ENCODE results near the gene KRT77.

KRT77 gene

GRCh38 chr12:52662918-52663229, 40.5 kb downstream of the KRT77 start:
- no peak for DNase-seq
- Histone ChIP-seq H3K27me3 (peaks cover 14% of the 10 kb centered on the region), H3K36me3 (no peaks in the 10 kb centered on the region), H3K9me3 (no peaks in the 10 kb centered on the region), H3K4me3 (ENCODE audit: low read depth, low read length) (no peak overlapping the region), H3K4me1 (no peaks in the 10 kb centered on the region)
- TF ChIP-seq CTCF (IDR thresholded peaks at IDR 0.05; ENCODE audit: low read depth, low read length): no peak

GRCh38 chr12:52662093-52662917, 41.0 kb downstream of the KRT77 start:
- Histone ChIP-seq H3K27me3 (peaks cover 16% of the 10 kb centered on the region), H3K9me3 (no peaks in the 10 kb centered on the region), H3K4me1 (no peaks in the 10 kb centered on the region), H3K36me3 (no peaks in the 10 kb centered on the region), H3K4me3 (ENCODE audit: low read depth, low read length) (no peak overlapping the region)
- DNase-seq: no peak
- no peak for TF ChIP-seq CTCF (IDR thresholded peaks at IDR 0.05; ENCODE audit: low read depth, low read length)

GRCh38 chr12:52661668-52662067, 41.7 kb downstream of the KRT77 start:
- Histone ChIP-seq H3K9me3 (no peaks in the 10 kb centered on the region), H3K27me3 (peaks cover 18% of the 10 kb centered on the region), H3K4me1 (no peaks in the 10 kb centered on the region), H3K4me3 (ENCODE audit: low read depth, low read length) (no peak overlapping the region), H3K36me3 (no peaks in the 10 kb centered on the region)
- TF ChIP-seq CTCF (IDR thresholded peaks at IDR 0.05; ENCODE audit: low read depth, low read length): no peak
- no peak for DNase-seq

- no peak for TF ChIP-seq CTCF (IDR thresholded peaks at IDR 0.05; ENCODE audit: low read depth, low read length)
- DNase-seq: no peak
- Histone ChIP-seq H3K4me3 (ENCODE audit: low read depth, low read length) (no peak overlapping the region), H3K27me3 (peaks cover 24% of the 10 kb centered on the region), H3K36me3 (no peaks in the 10 kb centered on the region), H3K4me1 (no peaks in the 10 kb centered on the region), H3K9me3 (no peaks in the 10 kb centered on the region)
Observed at GRCh38 chr12:52660934-52661499, 42.3 kb downstream of the KRT77 start.

- Histone ChIP-seq H3K36me3 (no peaks in the 10 kb centered on the region), H3K4me3 (ENCODE audit: low read depth, low read length) (no peak overlapping the region), H3K9me3 (no peaks in the 10 kb centered on the region), H3K4me1 (no peaks in the 10 kb centered on the region), H3K27me3 (peaks cover 21% of the 10 kb centered on the region)
- no peak for TF ChIP-seq CTCF (IDR thresholded peaks at IDR 0.05; ENCODE audit: low read depth, low read length)
- no peak for DNase-seq
Observed at GRCh38 chr12:52659951-52660350, 43.4 kb downstream of the KRT77 start.

GRCh38 chr12:52659395-52659794, 43.9 kb downstream of the KRT77 start:
- H3K9me3 ChIP-seq: no peaks in the 10 kb centered on the region
- peaks cover 21% of the 10 kb centered on the region for H3K27me3 ChIP-seq
- no peak for TF ChIP-seq CTCF (IDR thresholded peaks at IDR 0.05; ENCODE audit: low read depth, low read length)
- no peaks in the 10 kb centered on the region for H3K4me1 ChIP-seq
- no peaks in the 10 kb centered on the region for H3K36me3 ChIP-seq
- H3K4me3 ChIP-seq (ENCODE audit: low read depth, low read length): no peak overlapping the region
- DNase-seq: no peak

Measured in BE2C (cell line).